Globus pallidus (tissue), 1 donor: ENCODE results near the gene OPA3.

ENCODE experiments used
- DNase-seq: peaks from one replicate; pipeline ENCODE4 v3.0.0-alpha.2; 2015; ENCODE audit warnings: low spot score

Gene OPA3

GRCh38 chr19:45477713-45478453, 106.7 kb downstream of the OPA3 start:
- DNase-seq, result no peak
